ENCODE data around the gene SERTAD2. TPM values are rescaled to one million over a fixed set of nuclear protein-coding genes. Genes with fewer than 3 reads are reported as not detected.

The SERTAD2 gene
- total RNA-seq, 1 experiment from 2014 or later: 19.8 TPM

GRCh38 chr2:64683771-64684510, 30.2 kb upstream of the SERTAD2 start:
- BruUV-seq (replicated peaks): no TSS peak
- Histone ChIP-seq H3K9me2 (replicated peaks; ENCODE audit: low read length) (no peaks in the 10 kb centered on the region), H3F3A (ENCODE audit: low read length, unreplicated experiment) (no peaks in the 10 kb centered on the region), H3K27ac (ENCODE audit: low read length) (no peak overlapping the region), H3K9ac (ENCODE audit: low read length) (no peak overlapping the region), H3K4me1 (ENCODE audit: insufficient read depth, low read length) (peaks cover 16% of the 10 kb centered on the region), H3K4me3 (ENCODE audit: low read length) (no peak overlapping the region), H3K27me3 (ENCODE audit: low read length) (no peaks in the 10 kb centered on the region), H3K9me3 (ENCODE audit: low read length) (no peaks in the 10 kb centered on the region), H3K4me2 (ENCODE audit: low read length) (no peak overlapping the region), H3K36me3 (ENCODE audit: low read depth, low read length) (no peaks in the 10 kb centered on the region), H2AFZ (ENCODE audit: low read length) (no peak overlapping the region), H3K79me2 (ENCODE audit: low read length) (no peaks in the 10 kb centered on the region), H4K20me1 (ENCODE audit: low read length) (no peaks in the 10 kb centered on the region)
- ChIA-PET CTCF (no interaction called here), POLR2A (ENCODE audit: unreplicated experiment) (interaction anchor here (0.6 kb wide), 1 partner anchor 29 kb away, joined by 4 read pairs; no protein-coding TSS in a partner anchor)
- TF ChIP-seq CTCF (conservative IDR thresholded peaks at IDR 0.05; ENCODE audit: low read depth, low read length) (no peak), EZH2phosphoT487 (IDR thresholded peaks at IDR 0.05; ENCODE audit: borderline replicate concordance, low read length) (no peak), EZH2 (IDR thresholded peaks at IDR 0.05; ENCODE audit: low read length, unreplicated experiment) (no peak)
- intact Hi-C loops (cut with micrococcal nuclease): no loop called here
- ATAC-seq (no peak), DNase-seq (no peak)

- Histone ChIP-seq H3F3A (ENCODE audit: low read length, unreplicated experiment) (no peaks in the 10 kb centered on the region), H3K27me3 (ENCODE audit: low read length) (no peaks in the 10 kb centered on the region), H3K4me3 (ENCODE audit: low read length) (no peak overlapping the region), H3K9me2 (replicated peaks; ENCODE audit: low read length) (no peaks in the 10 kb centered on the region), H4K20me1 (ENCODE audit: low read length) (no peaks in the 10 kb centered on the region), H3K9me3 (ENCODE audit: low read length) (no peaks in the 10 kb centered on the region), H3K79me2 (ENCODE audit: low read length) (no peaks in the 10 kb centered on the region), H3K4me2 (ENCODE audit: low read length) (no peak overlapping the region), H3K27ac (ENCODE audit: low read length) (no peak overlapping the region), H2AFZ (ENCODE audit: low read length) (no peak overlapping the region), H3K36me3 (ENCODE audit: low read depth, low read length) (no peaks in the 10 kb centered on the region), H3K4me1 (ENCODE audit: insufficient read depth, low read length) (peaks cover 15% of the 10 kb centered on the region), H3K9ac (ENCODE audit: low read length) (no peak overlapping the region)
- DNase-seq (no peak), ATAC-seq (no peak)
- TF ChIP-seq CTCF (conservative IDR thresholded peaks at IDR 0.05; ENCODE audit: low read depth, low read length) (no peak), EZH2 (IDR thresholded peaks at IDR 0.05; ENCODE audit: low read length, unreplicated experiment) (no peak), EZH2phosphoT487 (IDR thresholded peaks at IDR 0.05; ENCODE audit: borderline replicate concordance, low read length) (no peak)
- ChIA-PET POLR2A (ENCODE audit: unreplicated experiment) (no interaction called here), CTCF (no interaction called here)
- intact Hi-C loops (cut with micrococcal nuclease): no loop called here
- BruUV-seq (replicated peaks): no TSS peak
These were observed 27.8 kb upstream of the SERTAD2 start for GRCh38 chr2:64681479-64681967.

All from PC-3 (cell line).